ENCODE measurements around the gene EZR. TPM values are rescaled to one million over a fixed set of nuclear protein-coding genes. Genes with fewer than 3 reads are reported as not detected.

Gene EZR
- total and polyA plus RNA-seq, 10 of the 15 experiments (the other 5 are each of a cell fraction or from before 2014, with no cell fraction given), result 79.1 to 282 (median 161) TPM

GRCh38 chr6:158783851-158784250, 35.3 kb downstream of the EZR start:
- TF ChIP-seq CREB1 (IDR thresholded peaks at IDR 0.05; ENCODE audit: low read depth) (no peak), ASH2L (IDR thresholded peaks at IDR 0.05; ENCODE audit: borderline replicate concordance, low read depth) (no peak), EP300 (IDR thresholded peaks at IDR 0.05; ENCODE audit: borderline replicate concordance in 1 of 2, control insufficient read depth in 1 of 2, low read depth in 2 of 2, low read length in 2 of 2) (no peak), NFYA (IDR thresholded peaks at IDR 0.05; ENCODE audit: borderline replicate concordance, low read depth, low read length) (no peak), POLR2A (IDR thresholded peaks at IDR 0.05; ENCODE audit: low read depth, low read length) (no peak), ZNF622 (IDR thresholded peaks at IDR 0.05) (no peak), DPF2 (IDR thresholded peaks at IDR 0.05) (no peak), ELK1 (IDR thresholded peaks at IDR 0.05; ENCODE audit: low read depth, low read length) (no peak)
- Histone ChIP-seq H3K4me3 (no peak overlapping the region), H3K27me3 (replicated peaks in 1 of 2; ENCODE audit: control insufficient read depth in 2 of 2, insufficient read depth in 2 of 2, low read length in 1 of 2) (no peaks in the 10 kb centered on the region), H3K9me3 (replicated peaks; ENCODE audit: control insufficient read depth, insufficient read depth, low read length) (no peaks in the 10 kb centered on the region), H3K79me2 (ENCODE audit: control insufficient read depth, insufficient read depth, low read length) (peaks cover 2% of the 10 kb centered on the region), H3K27ac (ENCODE audit: control insufficient read depth, insufficient read depth) (no peak overlapping the region), H3K9ac (ENCODE audit: control insufficient read depth, insufficient read depth, low read length) (no peak overlapping the region), H3K4me2 (ENCODE audit: control insufficient read depth, insufficient read depth) (no peak overlapping the region), H4K20me1 (ENCODE audit: control insufficient read depth, insufficient read depth) (no peaks in the 10 kb centered on the region; the same call in 1 of the 2 replicates), H2AFZ (ENCODE audit: control insufficient read depth, low read depth, low read length) (no peak overlapping the region), H3K36me3 (ENCODE audit: control insufficient read depth in 2 of 2, insufficient read depth in 2 of 2, low read length in 1 of 2) (peaks cover 60 to 62% of the 10 kb centered on the region in 2 experiments), H3K4me1 (ENCODE audit: control insufficient read depth, insufficient read depth, low read length) (no peaks in the 10 kb centered on the region)
- POLR2A ChIA-PET, result no interaction called here
- RAD21 ChIA-PET (ENCODE audit: unreplicated experiment), result no interaction called here
- in situ Hi-C loops (cut with MboI), result no loop called here
- DNase-seq (ENCODE audit: low read depth, low spot score) (no peak), ATAC-seq (no peak), FAIRE-seq (no peak)
- 97% methylated on average over 5 of the region's 5 CpGs for WGBS (ENCODE audit: insufficient coverage, insufficient replicate concordance, low lambda C conversion rate, missing lambda C conversion rate)
- no TSS peak for BruUV-seq (replicated peaks)
- CTCF ChIA-PET, result no interaction called here
- SMC1A ChIA-PET (ENCODE audit: uncharacterized antibody, unreplicated experiment), result no interaction called here
- intact Hi-C loops (cut with micrococcal nuclease; ENCODE audit: unreplicated experiment), result no loop called here

- Histone ChIP-seq H4K20me1 (ENCODE audit: control insufficient read depth, insufficient read depth) (no peaks in the 10 kb centered on the region; the same call in 1 of the 2 replicates), H3K4me1 (ENCODE audit: control insufficient read depth, insufficient read depth, low read length) (no peaks in the 10 kb centered on the region), H3K4me3 (no peak overlapping the region), H3K4me2 (ENCODE audit: control insufficient read depth, insufficient read depth) (no peak overlapping the region), H3K36me3 (ENCODE audit: control insufficient read depth in 2 of 2, insufficient read depth in 2 of 2, low read length in 1 of 2) (peaks cover 59 to 60% of the 10 kb centered on the region in 2 experiments), H3K9ac (ENCODE audit: control insufficient read depth, insufficient read depth, low read length) (no peak overlapping the region), H3K79me2 (ENCODE audit: control insufficient read depth, insufficient read depth, low read length) (peaks cover 2% of the 10 kb centered on the region), H3K27ac (ENCODE audit: control insufficient read depth, insufficient read depth) (no peak overlapping the region), H3K27me3 (replicated peaks in 1 of 2; ENCODE audit: control insufficient read depth in 2 of 2, insufficient read depth in 2 of 2, low read length in 1 of 2) (no peaks in the 10 kb centered on the region), H3K9me3 (replicated peaks; ENCODE audit: control insufficient read depth, insufficient read depth, low read length) (no peaks in the 10 kb centered on the region), H2AFZ (ENCODE audit: control insufficient read depth, low read depth, low read length) (no peak overlapping the region)
- RAD21 ChIA-PET (ENCODE audit: unreplicated experiment), result no interaction called here
- no peak for FAIRE-seq
- DNase-seq (ENCODE audit: low read depth, low spot score), result no peak
- intact Hi-C loops (cut with micrococcal nuclease; ENCODE audit: unreplicated experiment) (no loop called here), in situ Hi-C loops (cut with MboI) (no loop called here)
- POLR2A ChIA-PET, result no interaction called here
- 75% methylated on average over 4 of the region's 4 CpGs for WGBS (ENCODE audit: insufficient coverage, insufficient replicate concordance, low lambda C conversion rate, missing lambda C conversion rate)
- CTCF ChIA-PET, result interaction anchor here (0.8 to 1.5 kb wide), 2 partner anchors 65 to 190 kb away, joined by 3 to 4 read pairs; no protein-coding TSS in a partner anchor
- SMC1A ChIA-PET (ENCODE audit: uncharacterized antibody, unreplicated experiment), result interaction anchor here (0.9 kb wide), 1 partner anchor 9 kb away, joined by 3 read pairs; no protein-coding TSS in a partner anchor
- BruUV-seq (replicated peaks), result no TSS peak
- ATAC-seq, result no peak
- TF ChIP-seq JUNB (IDR thresholded peaks at IDR 0.05), result no peak
- no peak for TF ChIP-seq BCL3 (IDR thresholded peaks at IDR 0.05; ENCODE audit: borderline replicate concordance, insufficient read depth, low read depth, low read length, poor library complexity, severe bottlenecking)
- no peak for TF ChIP-seq BMI1 (IDR thresholded peaks at IDR 0.05; ENCODE audit: borderline replicate concordance)
- no peak for TF ChIP-seq TAF1 (IDR thresholded peaks at IDR 0.05; ENCODE audit: borderline replicate concordance, low read depth, low read length)
- no peak for TF ChIP-seq KDM1A (IDR thresholded peaks at IDR 0.05; ENCODE audit: borderline replicate concordance)
- TF ChIP-seq HSF1 (IDR thresholded peaks at IDR 0.05; ENCODE audit: low read depth, low read length), result no peak
These were observed 36.1 kb downstream of the EZR start for GRCh38 chr6:158783167-158783450.
